PC-9 (cell line): ENCODE measurements around the gene TRABD2A. TPM values are rescaled to one million over a fixed set of nuclear protein-coding genes. Genes with fewer than 3 reads are reported as not detected.

Experiments
- BruUV-seq: library from RNA; stranded (reverse); fragments of 400-500 nt; replicated peaks from 2 replicates; lab custom pipeline; 2021; lab: Mats Ljungman, UMichigan
- CTCF ChIA-PET: fragments of 300-600 bp; sonication (Branson Sonifier 250); formaldehyde crosslinking; loops from one replicate; lab custom pipeline; 2022; ENCODE audit warnings: antibody characterized with exemption; lab: Charles Lee
- POLR2A ChIA-PET: fragments of 300-600 bp; sonication (Branson Sonifier 250); formaldehyde crosslinking; loops from one replicate; lab custom pipeline; 2022; ENCODE audit warnings: antibody characterized with exemption; ENCODE audit not compliant: unreplicated experiment; lab: Charles Lee
- DNase-seq, 2 experiments: peaks; one replicate each; pipeline versions ENCODE4 v3.0.0 to v3.0.0-alpha.2; 2015 to 2022; ENCODE audit warnings: mixed read lengths in 1 of 2
- H2AFZ ChIP-seq: fragments of 200-600 bp; sonication (generic); 2 replicates; pipeline ENCODE4 v1.8.1; 2017; ENCODE audit warnings: antibody characterized with exemption
- H3F3A ChIP-seq: fragments of 200-600 bp; sonication (generic); 2 replicates; pipeline ENCODE4 v1.8.1; 2017; ENCODE audit warnings: antibody characterized with exemption, mild to moderate bottlenecking, low read depth; ENCODE audit not compliant: insufficient read depth
- H3K27ac ChIP-seq: fragments of 200-600 bp; sonication (generic); 2 replicates; pipeline ENCODE4 v1.6.1; 2016; ENCODE audit warnings: mixed run types
- H3K27me3 ChIP-seq: fragments of 200-600 bp; sonication (generic); 2 replicates; pipeline ENCODE4 v1.6.1; 2016; ENCODE audit warnings: low read depth, mixed run types; ENCODE audit not compliant: insufficient read depth
- H3K36me3 ChIP-seq: fragments of 200-600 bp; sonication (generic); 2 replicates; pipeline ENCODE4 v1.6.1; 2016; ENCODE audit warnings: low read depth, mixed run types
- H3K4me1 ChIP-seq: fragments of 200-600 bp; sonication (generic); replicated peaks from 2 replicates; pipeline ENCODE4 v1.6.1; 2016; ENCODE audit warnings: mixed run types; ENCODE audit not compliant: insufficient read depth
- H3K4me2 ChIP-seq: fragments of 200-600 bp; sonication (generic); 2 replicates; pipeline ENCODE4 v1.6.1; 2017; ENCODE audit warnings: mixed run types
- H3K4me3 ChIP-seq: fragments of 200-600 bp; sonication (generic); 2 replicates; pipeline ENCODE4 v1.6.1; 2016; ENCODE audit warnings: mixed run types
- H3K79me2 ChIP-seq: fragments of 200-600 bp; sonication (generic); 2 replicates; pipeline ENCODE4 v1.6.1; 2017; ENCODE audit warnings: low read depth, mixed run types
- H3K9me2 ChIP-seq: fragments of 200-600 bp; sonication (generic); 2 replicates; pipeline ENCODE4 v1.8.1; 2017; ENCODE audit warnings: mild to moderate bottlenecking; ENCODE audit not compliant: insufficient read depth
- H3K9me3 ChIP-seq: fragments of 200-600 bp; sonication (generic); 2 replicates; pipeline ENCODE4 v1.8.1; 2016; ENCODE audit warnings: low read depth; ENCODE audit not compliant: insufficient read depth
- H4K20me1 ChIP-seq: fragments of 200-600 bp; sonication (generic); 2 replicates; pipeline ENCODE4 v1.8.1; 2017; ENCODE audit not compliant: insufficient read depth
- EZH2 ChIP-seq: fragments of 200-600 bp; sonication (generic); IDR thresholded peaks from 2 replicates; pipeline ENCODE4 v1.8.0; 2017; ENCODE audit warnings: antibody characterized with exemption, low read depth
- intact Hi-C: fragments of 100-400 bp; cut with micrococcal nuclease; formaldehyde crosslinking; loops from one replicate; pipeline ENCODE4 v1.10.0; 2022; ENCODE audit not compliant: unreplicated experiment
- total RNA-seq: library from RNA; stranded (reverse); gene quantifications from 2 replicates; pipeline ENCODE4 v1.2.3, GENCODE V29; 2021
- TF ChIP-seq, protein P1 (sequence below): fragments of 200-600 bp; sonication (generic); conservative IDR thresholded peaks from 2 replicates; pipeline ENCODE4 v1.6.1; 2017; ENCODE audit warnings: mixed run types, antibody characterized with exemption, mild to moderate bottlenecking, moderate library complexity

Gene TRABD2A
- total RNA-seq, 1 experiment from 2014 or later = 2.2 TPM

DNA sequence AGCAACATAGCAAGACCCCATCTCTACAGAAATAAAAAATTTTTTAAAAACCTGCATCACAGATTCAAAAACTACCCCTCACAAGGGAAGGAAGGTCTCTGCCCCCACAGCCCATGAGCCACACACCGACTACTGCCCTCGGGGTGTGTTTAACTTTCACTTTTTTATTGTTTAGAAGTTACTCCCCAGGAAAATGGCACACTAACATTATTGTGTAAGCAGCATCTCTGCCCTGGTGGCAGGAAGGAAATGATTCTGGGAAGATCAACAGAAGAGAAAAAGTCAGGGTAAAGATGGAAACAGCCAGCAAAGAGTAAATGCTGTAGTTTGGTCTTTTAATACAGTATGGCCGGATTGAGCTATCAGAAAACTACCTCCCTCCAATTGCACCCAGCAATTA is 21.9 kb downstream of the TRABD2A start:
- Histone ChIP-seq H3K27ac (no peak overlapping the region), H3K4me2 (no peak overlapping the region), H3K36me3 (no peaks in the 10 kb centered on the region), H2AFZ (no peak overlapping the region), H3F3A (no peaks in the 10 kb centered on the region), H3K4me3 (no peak overlapping the region), H4K20me1 (no peaks in the 10 kb centered on the region), H3K79me2 (no peaks in the 10 kb centered on the region), H3K4me1 (no peaks in the 10 kb centered on the region), H3K9me2 (no peaks in the 10 kb centered on the region), H3K27me3 (peaks cover 45% of the 10 kb centered on the region), H3K9me3 (no peaks in the 10 kb centered on the region)
- CTCF ChIA-PET = no interaction called here
- intact Hi-C loops = no loop called here
- POLR2A ChIA-PET = no interaction called here
- TF ChIP-seq, protein P1, sequence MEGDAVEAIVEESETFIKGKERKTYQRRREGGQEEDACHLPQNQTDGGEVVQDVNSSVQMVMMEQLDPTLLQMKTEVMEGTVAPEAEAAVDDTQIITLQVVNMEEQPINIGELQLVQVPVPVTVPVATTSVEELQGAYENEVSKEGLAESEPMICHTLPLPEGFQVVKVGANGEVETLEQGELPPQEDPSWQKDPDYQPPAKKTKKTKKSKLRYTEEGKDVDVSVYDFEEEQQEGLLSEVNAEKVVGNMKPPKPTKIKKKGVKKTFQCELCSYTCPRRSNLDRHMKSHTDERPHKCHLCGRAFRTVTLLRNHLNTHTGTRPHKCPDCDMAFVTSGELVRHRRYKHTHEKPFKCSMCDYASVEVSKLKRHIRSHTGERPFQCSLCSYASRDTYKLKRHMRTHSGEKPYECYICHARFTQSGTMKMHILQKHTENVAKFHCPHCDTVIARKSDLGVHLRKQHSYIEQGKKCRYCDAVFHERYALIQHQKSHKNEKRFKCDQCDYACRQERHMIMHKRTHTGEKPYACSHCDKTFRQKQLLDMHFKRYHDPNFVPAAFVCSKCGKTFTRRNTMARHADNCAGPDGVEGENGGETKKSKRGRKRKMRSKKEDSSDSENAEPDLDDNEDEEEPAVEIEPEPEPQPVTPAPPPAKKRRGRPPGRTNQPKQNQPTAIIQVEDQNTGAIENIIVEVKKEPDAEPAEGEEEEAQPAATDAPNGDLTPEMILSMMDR = no peak
- TF ChIP-seq EZH2 = no peak
- BruUV-seq = no TSS peak
- DNase-seq = no peak

DNA sequence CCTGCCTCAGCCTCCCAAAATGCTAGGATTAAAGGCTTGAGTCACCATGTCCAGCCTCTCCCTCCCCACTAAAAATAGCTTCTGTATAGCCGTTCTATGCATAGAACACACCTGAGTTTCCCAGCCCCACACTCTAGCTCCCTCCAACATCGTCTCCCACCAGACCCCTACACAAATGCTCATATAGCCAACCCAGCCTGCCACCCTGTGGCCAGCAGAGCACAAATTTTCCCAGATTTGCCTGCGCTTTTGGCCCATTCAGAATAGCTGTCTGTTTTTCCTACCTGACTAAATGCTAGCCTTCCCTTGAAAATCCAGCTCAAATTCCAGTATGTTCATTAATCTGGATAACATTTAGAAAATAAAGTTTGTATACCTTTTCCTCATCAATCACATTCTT is 22.8 kb downstream of the TRABD2A start:
- Histone ChIP-seq H3K36me3 (no peaks in the 10 kb centered on the region), H3K4me2 (no peak overlapping the region), H3K79me2 (no peaks in the 10 kb centered on the region), H3K4me3 (no peak overlapping the region), H4K20me1 (no peaks in the 10 kb centered on the region), H3K9me2 (no peaks in the 10 kb centered on the region), H3K4me1 (no peaks in the 10 kb centered on the region), H3K27ac (no peak overlapping the region), H3F3A (no peaks in the 10 kb centered on the region), H3K27me3 (peaks cover 45% of the 10 kb centered on the region), H2AFZ (no peak overlapping the region), H3K9me3 (no peaks in the 10 kb centered on the region)
- intact Hi-C loops = no loop called here
- no peak for DNase-seq
- POLR2A ChIA-PET = no interaction called here
- CTCF ChIA-PET = no interaction called here
- no TSS peak for BruUV-seq
- no peak for TF ChIP-seq EZH2
- TF ChIP-seq, protein P1 = no peak

DNA sequence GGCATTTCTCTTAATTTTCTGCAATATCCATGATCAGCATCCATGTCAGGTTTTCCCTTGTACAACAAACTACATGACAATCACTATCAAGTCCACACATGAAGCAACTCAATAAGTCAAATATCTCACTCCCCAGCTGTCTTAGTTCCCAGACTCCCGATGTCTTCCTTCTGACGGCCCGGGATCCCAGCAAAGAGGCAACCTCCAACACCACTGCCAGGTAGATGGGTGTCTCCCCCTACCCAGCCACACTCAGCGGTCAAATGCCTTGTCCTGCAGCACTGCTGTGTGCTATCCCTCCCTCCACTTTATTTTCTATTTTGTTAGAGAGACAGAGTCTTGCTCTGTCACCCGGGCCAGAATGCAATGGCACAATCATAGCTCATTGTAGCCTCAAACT is 23.3 kb downstream of the TRABD2A start:
- intact Hi-C loops = no loop called here
- no peak overlapping the region for H3K4me2 ChIP-seq
- ChIA-PET CTCF (no interaction called here), POLR2A (no interaction called here)
- no peaks in the 10 kb centered on the region for H4K20me1 ChIP-seq
- peaks cover 45% of the 10 kb centered on the region for H3K27me3 ChIP-seq
- no peak for TF ChIP-seq EZH2
- TF ChIP-seq, protein P1 = no peak
- no peak for DNase-seq
- H3K9me2 ChIP-seq = no peaks in the 10 kb centered on the region
- no peak overlapping the region for H3K27ac ChIP-seq
- no peak overlapping the region for H3K4me3 ChIP-seq
- no peaks in the 10 kb centered on the region for H3K79me2 ChIP-seq
- no TSS peak for BruUV-seq
- no peaks in the 10 kb centered on the region for H3K9me3 ChIP-seq
- H2AFZ ChIP-seq = no peak overlapping the region
- no peaks in the 10 kb centered on the region for H3F3A ChIP-seq
- no peaks in the 10 kb centered on the region for H3K36me3 ChIP-seq
- no peaks in the 10 kb centered on the region for H3K4me1 ChIP-seq
